Measurements from ENCODE around the gene BBS9.

BBS9 gene

DNA sequence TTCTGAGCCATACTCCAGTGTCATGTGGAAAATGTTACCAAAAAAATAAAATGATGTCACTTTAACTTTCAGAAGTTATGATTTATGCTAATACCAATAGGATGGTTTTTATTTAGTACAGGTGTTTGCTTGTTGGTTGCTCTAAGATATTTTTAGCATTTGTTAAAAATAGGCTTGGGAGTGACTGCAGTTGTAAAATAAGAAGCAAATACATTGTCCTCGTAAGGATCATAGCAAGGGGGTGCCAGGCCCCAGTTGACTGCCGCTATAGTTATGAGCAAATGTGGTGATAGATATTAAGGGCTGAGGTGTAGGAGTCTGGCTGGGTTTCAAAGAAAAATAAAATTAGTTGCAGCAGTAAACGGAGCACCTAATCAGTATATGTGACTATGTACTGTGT is 421.6 kb downstream of the BBS9 start:
- no peak for DNase-seq (ENCODE audit: low read depth)

DNA sequence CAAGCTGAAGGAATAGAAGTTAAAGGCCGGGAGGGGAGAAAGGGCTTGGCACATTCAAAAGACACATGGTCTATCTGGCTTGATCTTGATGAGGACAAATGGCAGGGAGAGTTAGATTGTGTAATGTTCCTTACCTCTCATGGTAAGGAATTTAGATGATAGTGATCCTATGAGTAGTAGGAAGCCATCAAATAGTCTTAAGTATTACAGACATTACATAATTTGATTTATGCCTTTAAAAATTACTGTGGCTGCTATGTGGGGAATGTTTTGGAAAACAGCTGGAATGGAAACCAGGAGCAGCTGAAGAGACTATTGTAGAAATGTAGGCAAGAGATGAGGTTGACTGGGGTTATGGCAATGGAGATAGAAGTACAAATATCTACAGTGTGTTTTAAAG is 424.7 kb downstream of the BBS9 start:
- no peak for DNase-seq (ENCODE audit: low read depth)

DNA sequence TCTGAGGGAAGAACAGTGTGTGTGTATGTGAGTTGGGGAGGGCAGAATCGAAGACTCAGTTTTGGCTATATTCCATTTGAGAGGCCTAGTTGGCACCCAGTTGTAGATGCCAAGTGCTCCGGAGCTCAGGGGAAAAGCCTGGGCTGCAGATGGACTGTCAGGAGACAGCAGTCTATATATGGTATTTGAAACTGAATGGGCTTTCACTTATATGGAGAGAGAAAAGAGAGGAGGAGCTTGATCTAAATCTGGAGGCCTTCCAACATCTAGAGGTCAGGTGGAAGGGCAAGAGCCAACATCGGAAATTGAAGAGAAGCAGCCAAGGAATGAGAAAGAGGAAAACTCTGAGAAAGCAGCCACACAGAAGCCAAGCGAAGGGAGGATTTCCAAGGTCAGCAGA is 425.2 kb downstream of the BBS9 start:
- DNase-seq (ENCODE audit: low read depth), result no peak

- DNase-seq (ENCODE audit: low read depth), result no peak
Observed at GRCh38 chr7:33556472-33556871, 427.1 kb downstream of the BBS9 start.

- no peak for DNase-seq (ENCODE audit: low read depth)
Observed at GRCh38 chr7:33558549-33559323, 429.4 kb downstream of the BBS9 start.

GRCh38 chr7:33559324-33559710 is 430.0 kb downstream of the BBS9 start:
- DNase-seq (ENCODE audit: low read depth), result no peak

GRCh38 chr7:33562996-33563395 is 433.6 kb downstream of the BBS9 start:
- no peak for DNase-seq (ENCODE audit: low read depth)

GRCh38 chr7:33563651-33564050 is 434.3 kb downstream of the BBS9 start:
- no peak for DNase-seq (ENCODE audit: low read depth)

DNA sequence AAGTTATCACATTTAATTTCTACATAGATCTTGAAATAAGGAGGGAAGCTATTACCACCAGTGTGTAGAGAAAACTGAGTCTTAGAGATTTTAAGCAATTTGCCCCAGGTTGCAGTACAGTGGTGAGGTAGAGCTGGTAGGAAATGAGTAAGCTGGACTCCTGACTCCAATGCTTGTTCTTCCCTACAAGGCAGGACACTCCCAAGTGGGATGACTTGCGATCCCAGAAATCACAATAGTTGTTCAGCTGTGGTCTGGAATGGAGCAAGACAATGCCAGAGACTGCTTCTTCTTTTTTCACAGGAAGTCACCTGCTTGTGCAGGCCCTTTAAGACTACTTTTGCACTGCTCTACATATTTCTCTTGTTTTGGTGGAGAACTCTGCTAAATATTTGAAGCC is 448.8 kb downstream of the BBS9 start:
- no peak for DNase-seq (ENCODE audit: low read depth)

DNA sequence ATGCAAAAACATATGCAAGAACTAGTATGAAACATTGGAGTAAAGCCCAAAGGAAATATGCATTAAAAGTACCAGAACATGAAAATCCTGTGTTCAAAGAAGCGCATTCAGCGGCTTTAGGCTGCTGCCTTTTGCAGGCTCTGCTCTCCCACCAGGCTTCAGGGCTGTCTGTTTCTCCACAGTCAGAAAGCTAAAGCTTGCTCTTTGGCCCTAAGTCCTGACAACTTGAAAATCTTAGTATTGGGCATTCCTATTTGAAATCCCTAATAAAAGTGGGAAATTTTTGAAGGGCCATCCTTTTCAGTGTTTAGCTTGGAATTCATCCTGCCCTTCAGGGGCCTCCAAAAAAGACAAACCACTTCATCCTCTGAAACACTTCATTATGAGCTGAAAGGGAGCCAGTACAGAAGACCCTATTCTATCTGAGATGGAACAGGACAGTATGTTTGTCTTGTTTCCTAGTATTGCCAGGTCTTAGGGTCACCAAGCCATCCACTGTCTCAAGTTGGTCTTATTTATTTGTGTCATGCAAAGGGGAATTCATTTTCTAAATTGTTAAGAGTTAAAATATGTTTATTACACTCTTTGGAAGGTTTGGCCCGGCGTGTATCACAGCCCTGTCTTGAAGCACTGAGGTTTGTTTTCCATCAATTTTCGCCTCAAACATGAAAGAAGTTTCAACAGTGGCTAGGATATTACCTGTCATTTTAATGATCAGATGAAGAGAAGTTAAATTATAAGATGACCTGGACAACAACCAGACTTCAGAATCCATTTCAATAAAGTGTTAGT is 449.7 kb downstream of the BBS9 start:
- DNase-seq (ENCODE audit: low read depth), result no peak

- no peak for DNase-seq (ENCODE audit: low read depth)
Observed at GRCh38 chr7:33579673-33579960, 450.3 kb downstream of the BBS9 start.

DNA sequence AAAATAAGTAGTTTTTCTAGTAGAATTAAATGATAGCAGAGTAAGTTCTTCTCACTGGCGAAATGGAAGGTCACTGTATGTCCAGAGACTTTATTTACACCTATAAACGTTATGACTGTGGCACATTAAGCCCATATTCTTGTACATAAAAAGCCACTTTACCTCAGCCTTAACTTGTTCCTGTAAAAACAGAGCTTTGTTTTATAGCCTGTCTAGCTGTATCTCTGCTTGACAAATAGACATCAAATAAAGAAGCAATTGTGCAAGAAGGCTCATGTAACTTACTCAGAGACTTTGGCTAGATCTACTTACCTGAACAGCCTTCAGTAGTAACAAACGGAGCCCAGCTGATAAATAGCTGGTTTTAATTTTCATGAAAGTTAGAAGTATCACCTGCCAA is 451.9 kb downstream of the BBS9 start:
- DNase-seq (ENCODE audit: low read depth), result no peak

DNA sequence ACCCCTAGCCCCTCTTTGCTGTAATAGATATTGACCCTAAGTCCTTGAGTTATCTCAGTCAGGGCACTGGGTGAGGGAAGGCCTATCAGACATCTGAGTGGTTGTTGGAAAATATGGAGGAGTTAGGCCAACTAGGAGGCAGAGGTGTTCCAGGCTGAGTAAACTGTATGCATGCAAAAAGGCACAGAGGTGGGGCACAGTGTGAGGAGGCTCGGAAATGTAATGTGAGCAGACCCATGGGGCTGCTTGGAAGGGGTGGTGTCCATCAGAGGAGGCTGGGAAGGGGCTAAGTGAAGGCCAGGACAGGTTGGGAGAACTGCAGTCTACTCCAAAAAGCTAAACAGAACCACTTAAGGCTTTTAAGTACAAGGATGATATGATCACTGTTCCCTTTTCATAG is 452.7 kb downstream of the BBS9 start:
- DNase-seq (ENCODE audit: low read depth), result no peak

GRCh38 chr7:33582533-33582932 is 453.2 kb downstream of the BBS9 start:
- DNase-seq (ENCODE audit: low read depth), result no peak

DNA sequence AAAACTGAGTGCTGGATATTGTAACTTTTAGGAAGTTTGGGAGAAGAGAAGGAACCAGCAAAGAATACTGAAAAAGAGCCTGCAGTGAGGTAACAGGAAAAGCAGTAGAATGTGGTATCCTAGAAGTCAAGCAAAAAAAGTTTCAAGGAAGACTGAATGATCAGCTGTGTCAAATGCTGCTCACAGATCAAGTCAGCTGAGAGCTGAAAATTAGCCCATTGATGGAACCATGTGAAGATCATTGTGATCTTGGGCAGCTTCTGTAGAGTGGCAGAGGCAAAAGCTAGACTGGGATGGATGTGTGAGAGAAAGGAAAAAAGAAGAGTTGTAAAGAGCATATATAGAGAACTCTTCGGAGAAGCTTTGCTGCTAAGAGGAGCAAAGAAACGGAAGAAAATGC is 460.5 kb downstream of the BBS9 start:
- no peak for DNase-seq (ENCODE audit: low read depth)

- DNase-seq (ENCODE audit: low read depth), result no peak
Observed at GRCh38 chr7:33590916-33591315, 461.6 kb downstream of the BBS9 start.

- DNase-seq (ENCODE audit: low read depth), result no peak
Observed at GRCh38 chr7:33591490-33591889, 462.1 kb downstream of the BBS9 start.

- no peak for DNase-seq (ENCODE audit: low read depth)
Observed at GRCh38 chr7:33592718-33593117, 463.4 kb downstream of the BBS9 start.

- no peak for DNase-seq (ENCODE audit: low read depth)
Observed at GRCh38 chr7:33593611-33594010, 464.2 kb downstream of the BBS9 start.

DNA sequence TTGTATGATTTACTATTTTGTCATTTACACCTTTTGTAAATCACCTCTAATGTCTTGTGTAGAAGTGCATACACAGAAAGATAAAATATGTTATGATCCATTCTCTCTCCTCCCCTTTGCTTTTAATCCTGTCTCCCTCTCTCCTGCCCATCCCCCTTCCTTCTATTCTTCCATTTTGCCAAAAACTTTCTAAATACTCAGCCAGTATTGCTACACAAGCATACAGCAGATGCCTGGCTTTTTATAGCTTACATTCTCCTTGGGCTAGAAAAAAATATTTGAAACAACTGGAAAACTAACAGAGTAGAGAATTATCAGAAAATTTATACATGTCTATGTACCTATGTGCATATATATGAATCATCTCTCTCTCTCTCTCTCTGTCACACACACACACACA is 467.3 kb downstream of the BBS9 start:
- no peak for DNase-seq (ENCODE audit: low read depth)

DNA sequence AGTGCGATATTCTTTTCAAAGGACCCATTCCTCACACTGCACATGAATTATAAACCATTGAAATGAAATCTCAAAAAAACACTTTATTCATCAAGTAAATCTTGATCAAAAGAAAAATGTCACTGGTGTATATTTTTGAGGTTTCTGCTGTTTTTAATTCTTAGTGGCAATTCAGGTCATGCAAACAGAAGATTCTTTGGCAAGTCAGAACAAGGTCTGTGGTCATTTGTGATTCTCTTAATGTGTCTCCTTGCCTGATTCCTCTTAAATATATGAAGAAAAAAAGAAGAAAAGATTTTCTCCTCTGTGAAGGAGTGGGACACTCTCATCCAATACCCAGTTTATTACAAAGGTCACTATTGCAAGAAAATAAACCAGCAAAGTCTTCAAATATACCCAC is 467.8 kb downstream of the BBS9 start:
- no peak for DNase-seq (ENCODE audit: low read depth)

DNA sequence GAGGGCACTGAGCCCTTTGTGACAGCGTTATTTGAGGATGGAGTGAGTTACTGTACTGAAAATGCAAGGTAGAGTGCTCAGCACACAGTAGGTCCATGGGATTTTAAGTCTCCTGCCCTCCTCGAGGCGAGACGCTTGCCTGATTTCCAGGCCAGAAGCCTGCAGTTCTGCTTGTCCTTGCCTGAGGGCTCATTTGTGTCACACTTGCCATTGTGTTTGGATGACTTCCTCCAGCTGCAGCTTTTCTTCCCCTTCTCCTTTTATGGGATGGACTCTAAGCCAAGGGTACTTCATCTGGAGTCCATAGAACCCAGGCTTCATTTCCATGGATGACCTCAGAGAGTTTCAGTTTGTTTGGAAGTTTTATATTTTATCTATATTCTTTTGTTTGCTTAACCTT is 471.7 kb downstream of the BBS9 start:
- DNase-seq (ENCODE audit: low read depth), result no peak

DNA sequence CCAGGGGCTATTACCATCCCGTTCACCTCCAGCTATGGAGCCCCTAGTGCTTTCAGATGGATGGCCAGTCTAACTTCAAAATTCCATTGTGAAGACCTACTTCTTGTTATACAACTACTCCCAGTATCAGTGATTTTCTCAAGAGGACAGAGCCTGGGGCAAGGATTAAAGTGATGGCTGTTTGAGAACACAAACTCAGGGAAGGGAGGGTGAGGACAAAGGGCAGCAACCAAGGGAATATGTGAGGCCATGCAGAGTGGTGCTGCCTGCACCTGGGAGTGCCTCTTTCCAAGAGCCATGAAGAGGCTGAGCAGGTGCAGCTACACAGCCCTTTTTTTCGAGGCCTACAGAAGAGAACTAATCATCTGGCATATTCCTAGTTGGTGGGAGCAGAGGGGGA is 472.5 kb downstream of the BBS9 start:
- DNase-seq (ENCODE audit: low read depth), result no peak

DNA sequence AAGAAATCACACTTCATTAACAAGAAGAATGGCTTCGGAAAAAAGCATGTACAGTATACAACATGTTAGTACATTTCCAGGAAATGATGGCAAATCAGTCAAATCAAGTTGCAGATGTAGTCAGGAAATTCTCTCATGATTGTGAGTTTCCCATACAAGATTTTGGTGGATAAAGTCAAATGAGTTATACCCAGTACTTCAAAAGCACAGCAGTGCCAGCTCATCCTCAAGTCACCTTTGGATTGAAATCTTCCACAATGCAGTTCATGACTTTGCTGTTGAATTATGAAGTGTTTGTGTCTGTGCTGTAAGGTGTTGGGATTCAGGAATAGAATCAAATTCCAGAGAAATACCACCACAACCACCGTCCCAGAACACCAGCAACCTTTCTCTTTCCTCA is 474.7 kb downstream of the BBS9 start:
- no peak for DNase-seq (ENCODE audit: low read depth)
